ENCODE measurements around the gene CCNI2. TPM values are rescaled to one million over a fixed set of nuclear protein-coding genes. Genes with fewer than 3 reads are reported as not detected.

The CCNI2 gene
- total and polyA plus RNA-seq, 12 donors = 0.01 to 0.75 (median 0.09) TPM; not detected in 7

DNA sequence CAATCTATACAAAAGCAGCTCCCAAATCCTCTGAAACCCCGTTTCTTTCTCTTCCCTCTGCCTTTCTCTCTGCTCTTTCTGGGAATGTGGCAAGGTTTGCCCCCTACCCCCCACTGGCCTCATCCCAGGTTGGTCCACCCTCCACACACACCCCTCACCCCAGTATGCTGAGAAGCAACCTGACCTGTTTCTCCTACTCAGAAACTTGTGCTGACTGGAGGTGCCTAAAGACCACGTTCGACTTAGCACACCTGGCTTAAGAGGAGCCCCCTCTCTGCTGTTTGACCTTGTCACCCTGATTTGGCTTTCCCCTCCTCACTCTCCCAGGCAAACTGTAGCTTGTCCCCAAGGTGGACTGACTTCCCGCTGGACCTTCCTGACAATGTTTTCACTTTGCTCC lies 30.9 kb downstream of the CCNI2 start:
- DNase-seq = no peak
- H3K27me3 ChIP-seq = peaks cover 0 to 40% (median 0%) of the 10 kb centered on the region in 7 donors
- H3K36me3 ChIP-seq = no peaks in the 10 kb centered on the region
- H3K9me3 ChIP-seq = no peaks in the 10 kb centered on the region
- H3K27ac ChIP-seq = peak overlapping the region in 8 of 10 donors; percentile 78 to 93 (median 90)
- intact Hi-C loops (cut with DNase I) = loop anchor here in 1 of 10 donors (5.0 kb wide), 1 partner anchor 41 kb away; the partner anchor contains the start of gene KIF3A
- H3K4me1 ChIP-seq = peaks cover 3 to 54% (median 36%) of the 10 kb centered on the region in 9 donors
- peak overlapping the region in 9 of 10 donors; percentile 74 to 97 (median 90) for H3K4me3 ChIP-seq
- WGBS, 2 donors = 62 to 85% methylated on average over 4 of the region's 4 CpGs
- TF ChIP-seq, protein P1, sequence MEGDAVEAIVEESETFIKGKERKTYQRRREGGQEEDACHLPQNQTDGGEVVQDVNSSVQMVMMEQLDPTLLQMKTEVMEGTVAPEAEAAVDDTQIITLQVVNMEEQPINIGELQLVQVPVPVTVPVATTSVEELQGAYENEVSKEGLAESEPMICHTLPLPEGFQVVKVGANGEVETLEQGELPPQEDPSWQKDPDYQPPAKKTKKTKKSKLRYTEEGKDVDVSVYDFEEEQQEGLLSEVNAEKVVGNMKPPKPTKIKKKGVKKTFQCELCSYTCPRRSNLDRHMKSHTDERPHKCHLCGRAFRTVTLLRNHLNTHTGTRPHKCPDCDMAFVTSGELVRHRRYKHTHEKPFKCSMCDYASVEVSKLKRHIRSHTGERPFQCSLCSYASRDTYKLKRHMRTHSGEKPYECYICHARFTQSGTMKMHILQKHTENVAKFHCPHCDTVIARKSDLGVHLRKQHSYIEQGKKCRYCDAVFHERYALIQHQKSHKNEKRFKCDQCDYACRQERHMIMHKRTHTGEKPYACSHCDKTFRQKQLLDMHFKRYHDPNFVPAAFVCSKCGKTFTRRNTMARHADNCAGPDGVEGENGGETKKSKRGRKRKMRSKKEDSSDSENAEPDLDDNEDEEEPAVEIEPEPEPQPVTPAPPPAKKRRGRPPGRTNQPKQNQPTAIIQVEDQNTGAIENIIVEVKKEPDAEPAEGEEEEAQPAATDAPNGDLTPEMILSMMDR (IDR thresholded peaks at IDR 0.05) = no peak
- no peak for ATAC-seq

DNA sequence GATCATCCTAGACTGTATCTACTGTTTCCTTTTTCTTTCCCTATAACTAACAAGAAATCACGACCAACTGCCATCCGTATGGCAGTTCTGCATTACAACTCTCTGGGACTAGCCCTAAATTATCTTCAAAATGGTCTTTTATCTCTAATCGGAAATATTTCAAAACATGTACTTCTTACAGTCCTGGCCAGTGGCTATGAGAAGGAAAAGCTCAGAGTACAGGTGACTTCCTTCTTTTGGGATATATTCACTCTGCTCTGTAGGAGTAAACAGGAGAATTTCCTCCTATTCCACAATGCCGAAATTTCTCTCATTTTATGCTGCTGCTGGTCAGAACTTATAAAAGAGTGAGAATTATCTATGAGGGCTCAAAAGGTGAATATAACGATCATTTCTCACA lies 31.6 kb downstream of the CCNI2 start:
- intact Hi-C loops (cut with DNase I) = loop anchor here in 1 of 10 donors (5.0 kb wide), 1 partner anchor 42 kb away; the partner anchor contains the start of gene KIF3A
- ATAC-seq = no peak
- no peak overlapping the region for H3K27ac ChIP-seq

DNA sequence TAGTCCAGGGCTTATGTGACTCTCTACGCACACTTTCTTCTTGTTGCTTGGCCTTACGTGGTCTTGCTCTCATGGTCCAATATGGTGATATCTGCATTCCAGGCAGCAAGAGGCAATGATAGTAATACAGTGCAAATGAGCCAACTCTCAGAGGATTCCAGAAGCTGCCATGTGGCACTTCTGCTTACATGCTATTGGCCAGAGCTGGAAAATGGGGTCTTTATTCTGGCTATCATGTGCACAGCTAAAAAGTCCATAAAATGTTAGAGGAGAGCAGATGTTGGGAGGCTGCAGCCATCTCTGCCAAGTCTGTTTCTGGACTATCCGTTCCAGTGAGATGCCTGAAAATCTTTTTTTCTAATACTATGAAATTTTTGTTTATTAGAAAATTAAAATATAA lies 32.7 kb downstream of the CCNI2 start:
- Histone ChIP-seq H3K4me1 (peaks cover 0 to 41% (median 18%) of the 10 kb centered on the region in 9 donors), H3K27ac (no peak overlapping the region), H3K4me3 (no peak overlapping the region), H3K36me3 (no peaks in the 10 kb centered on the region), H3K9me3 (no peaks in the 10 kb centered on the region), H3K27me3 (peaks cover 0 to 40% (median 0%) of the 10 kb centered on the region in 7 donors)
- no peak for ATAC-seq
- WGBS, 2 donors = 91 to 92% methylated on average over 3 of the region's 3 CpGs
- intact Hi-C loops (cut with DNase I) = loop anchor here in 1 of 10 donors (5.0 kb wide), 1 partner anchor 43 kb away; the partner anchor contains the start of gene KIF3A
- no peak for DNase-seq
- TF ChIP-seq, protein P1 (IDR thresholded peaks at IDR 0.05) = no peak

More for the DNA sequence above, 31.6 kb downstream of the CCNI2 start:
- no peak for DNase-seq
- 76 to 93% methylated on average over 5 of the region's 5 CpGs for WGBS, 2 donors
- Histone ChIP-seq H3K9me3 (no peaks in the 10 kb centered on the region), H3K27me3 (peaks cover 0 to 40% (median 0%) of the 10 kb centered on the region in 7 donors), H3K36me3 (no peaks in the 10 kb centered on the region), H3K4me1 (peaks cover 3 to 52% (median 28%) of the 10 kb centered on the region in 9 donors), H3K4me3 (no peak overlapping the region)
- TF ChIP-seq, protein P1 (IDR thresholded peaks at IDR 0.05) = no peak

DNA sequence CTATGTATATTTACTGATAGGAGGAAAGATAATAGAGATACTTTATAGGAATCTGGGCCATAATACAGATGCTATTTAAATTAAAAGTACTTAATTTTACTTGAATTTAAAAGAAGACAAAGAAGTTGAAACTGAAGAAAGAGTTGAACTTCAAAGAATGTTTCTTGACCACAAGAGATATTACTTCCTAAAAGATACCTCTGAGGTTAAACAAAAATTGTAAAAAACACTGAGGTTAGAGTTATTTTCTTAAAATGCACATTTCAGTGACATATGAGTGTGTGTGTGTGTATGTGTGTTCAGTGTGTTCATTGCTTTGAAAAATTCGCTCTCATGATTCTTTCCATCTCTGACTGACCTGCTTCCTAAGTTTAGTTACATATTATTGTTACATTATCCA lies 33.4 kb downstream of the CCNI2 start:
- no peaks in the 10 kb centered on the region for H3K9me3 ChIP-seq
- TF ChIP-seq, protein P1 (IDR thresholded peaks at IDR 0.05) = no peak
- no peak overlapping the region for H3K27ac ChIP-seq
- H3K27me3 ChIP-seq = peaks cover 0 to 39% (median 0%) of the 10 kb centered on the region in 7 donors
- WGBS, 2 donors = 97 to 100% methylated on average over 1 of the region's 1 CpG
- peaks cover 0 to 37% (median 12%) of the 10 kb centered on the region in 9 donors for H3K4me1 ChIP-seq
- DNase-seq (no peak), ATAC-seq (no peak)
- intact Hi-C loops (cut with DNase I) = no loop called here
- no peaks in the 10 kb centered on the region for H3K36me3 ChIP-seq
- H3K4me3 ChIP-seq = no peak overlapping the region
